Measurements from ENCODE around the gene BFSP2.

BFSP2 gene

DNA sequence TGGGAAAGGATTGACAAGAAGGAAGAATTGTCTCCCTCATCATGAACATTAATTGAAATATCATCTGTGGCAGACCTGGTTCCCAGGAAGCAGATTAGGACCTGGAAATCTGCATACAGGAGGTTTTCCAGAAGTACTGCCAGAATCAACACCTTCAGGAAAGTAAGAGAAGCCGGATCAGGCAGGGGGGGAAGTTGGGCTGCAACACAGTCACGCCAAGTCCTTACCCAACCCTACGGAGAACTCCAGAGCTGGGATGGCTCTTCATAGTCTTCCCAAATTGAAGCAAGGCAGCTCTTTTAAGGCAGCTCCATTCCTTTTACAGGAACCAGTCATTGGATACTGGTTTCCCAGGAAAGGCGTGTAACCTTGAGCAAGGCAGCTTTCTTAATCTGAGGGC lies 35.2 kb upstream of the BFSP2 start:
- TF ChIP-seq, protein P1, sequence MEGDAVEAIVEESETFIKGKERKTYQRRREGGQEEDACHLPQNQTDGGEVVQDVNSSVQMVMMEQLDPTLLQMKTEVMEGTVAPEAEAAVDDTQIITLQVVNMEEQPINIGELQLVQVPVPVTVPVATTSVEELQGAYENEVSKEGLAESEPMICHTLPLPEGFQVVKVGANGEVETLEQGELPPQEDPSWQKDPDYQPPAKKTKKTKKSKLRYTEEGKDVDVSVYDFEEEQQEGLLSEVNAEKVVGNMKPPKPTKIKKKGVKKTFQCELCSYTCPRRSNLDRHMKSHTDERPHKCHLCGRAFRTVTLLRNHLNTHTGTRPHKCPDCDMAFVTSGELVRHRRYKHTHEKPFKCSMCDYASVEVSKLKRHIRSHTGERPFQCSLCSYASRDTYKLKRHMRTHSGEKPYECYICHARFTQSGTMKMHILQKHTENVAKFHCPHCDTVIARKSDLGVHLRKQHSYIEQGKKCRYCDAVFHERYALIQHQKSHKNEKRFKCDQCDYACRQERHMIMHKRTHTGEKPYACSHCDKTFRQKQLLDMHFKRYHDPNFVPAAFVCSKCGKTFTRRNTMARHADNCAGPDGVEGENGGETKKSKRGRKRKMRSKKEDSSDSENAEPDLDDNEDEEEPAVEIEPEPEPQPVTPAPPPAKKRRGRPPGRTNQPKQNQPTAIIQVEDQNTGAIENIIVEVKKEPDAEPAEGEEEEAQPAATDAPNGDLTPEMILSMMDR (IDR thresholded peaks at IDR 0.05; ENCODE audit: low read depth, low read length, missing control alignments): no peak
- DNase-seq (ENCODE audit: low read depth): no peak
- no peak overlapping the region for H3K4me3 ChIP-seq (ENCODE audit: low read depth, low read length)
- in situ Hi-C loops (cut with HindIII; ENCODE audit: low sequenced_read_pairs): loop anchor here (5.0 kb wide), 1 partner anchor 317 kb away; no protein-coding TSS in a partner anchor

DNA sequence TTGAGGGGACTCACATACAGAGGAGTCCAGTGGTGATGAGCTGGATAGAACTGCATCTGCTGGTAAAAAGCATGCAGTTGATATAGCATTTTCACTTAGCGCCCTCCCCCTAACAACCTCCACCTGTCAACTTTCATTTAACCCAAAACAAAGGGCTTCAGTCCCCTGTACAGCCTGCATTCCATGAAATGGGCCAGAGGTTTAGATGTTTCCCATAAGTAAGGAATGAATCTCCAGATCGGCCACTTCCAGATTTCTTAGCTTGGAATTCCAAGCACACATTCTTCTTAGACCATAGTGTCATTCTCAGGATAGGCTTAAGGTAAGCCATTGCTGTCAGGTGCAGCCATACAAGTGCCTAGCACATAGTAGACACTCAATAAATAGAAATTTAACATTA lies 32.9 kb upstream of the BFSP2 start:
- no peak for DNase-seq (ENCODE audit: low read depth)
- in situ Hi-C loops (cut with HindIII; ENCODE audit: low sequenced_read_pairs): loop anchor here (5.0 kb wide), 1 partner anchor 320 kb away; no protein-coding TSS in a partner anchor
- no peak overlapping the region for H3K4me3 ChIP-seq (ENCODE audit: low read depth, low read length)
- TF ChIP-seq, protein P1 (IDR thresholded peaks at IDR 0.05; ENCODE audit: low read depth, low read length, missing control alignments): no peak

DNA sequence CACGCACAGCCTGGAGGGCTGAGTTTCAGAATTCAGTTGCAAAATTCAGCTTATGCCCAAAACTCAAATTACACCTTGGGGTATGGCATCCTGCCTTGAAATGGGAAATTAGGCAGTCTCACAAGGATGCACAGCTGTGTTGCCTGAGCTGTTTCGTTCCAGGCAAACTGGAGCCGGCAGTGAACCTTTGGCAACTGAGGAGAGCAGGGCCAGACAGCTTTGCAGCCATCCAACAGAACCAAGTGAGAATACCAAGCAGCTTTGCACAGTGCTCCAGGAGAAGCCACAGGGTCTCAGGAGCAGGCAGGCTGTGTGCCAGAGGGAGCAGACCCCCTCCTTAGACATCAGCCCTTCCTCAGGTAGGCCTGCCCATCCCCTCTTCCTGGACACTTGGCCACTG lies 32.5 kb upstream of the BFSP2 start:
- TF ChIP-seq, protein P1 (IDR thresholded peaks at IDR 0.05; ENCODE audit: low read depth, low read length, missing control alignments): no peak
- in situ Hi-C loops (cut with HindIII; ENCODE audit: low sequenced_read_pairs): loop anchor here (5.0 kb wide), 1 partner anchor 320 kb away; no protein-coding TSS in a partner anchor
- H3K4me3 ChIP-seq (ENCODE audit: low read depth, low read length): no peak overlapping the region
- no peak for DNase-seq (ENCODE audit: low read depth)

DNA sequence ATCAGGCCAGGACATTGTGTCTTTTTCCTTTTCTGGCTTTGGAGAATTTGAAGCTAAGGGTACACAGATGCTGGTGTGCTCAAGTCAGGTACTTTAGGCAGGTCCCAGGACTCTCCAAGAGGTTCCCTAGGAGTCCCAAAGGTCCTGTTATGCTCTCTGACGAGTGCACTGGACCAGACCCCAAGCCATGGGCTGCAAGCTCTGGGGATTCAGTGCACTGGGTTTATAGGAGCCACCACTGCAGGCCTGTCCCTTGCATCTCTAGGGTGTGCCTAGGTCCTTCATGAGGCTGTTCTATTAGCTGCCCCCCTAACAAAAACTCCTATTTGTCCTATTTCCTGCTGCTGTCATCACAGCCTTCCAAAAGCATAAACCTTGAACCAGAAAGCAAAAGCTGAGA lies 31.9 kb upstream of the BFSP2 start:
- in situ Hi-C loops (cut with HindIII; ENCODE audit: low sequenced_read_pairs): loop anchor here (5.0 kb wide), 1 partner anchor 321 kb away; no protein-coding TSS in a partner anchor
- DNase-seq (ENCODE audit: low read depth): no peak
- no peak overlapping the region for H3K4me3 ChIP-seq (ENCODE audit: low read depth, low read length)
- TF ChIP-seq, protein P1 (IDR thresholded peaks at IDR 0.05; ENCODE audit: low read depth, low read length, missing control alignments): no peak

DNA sequence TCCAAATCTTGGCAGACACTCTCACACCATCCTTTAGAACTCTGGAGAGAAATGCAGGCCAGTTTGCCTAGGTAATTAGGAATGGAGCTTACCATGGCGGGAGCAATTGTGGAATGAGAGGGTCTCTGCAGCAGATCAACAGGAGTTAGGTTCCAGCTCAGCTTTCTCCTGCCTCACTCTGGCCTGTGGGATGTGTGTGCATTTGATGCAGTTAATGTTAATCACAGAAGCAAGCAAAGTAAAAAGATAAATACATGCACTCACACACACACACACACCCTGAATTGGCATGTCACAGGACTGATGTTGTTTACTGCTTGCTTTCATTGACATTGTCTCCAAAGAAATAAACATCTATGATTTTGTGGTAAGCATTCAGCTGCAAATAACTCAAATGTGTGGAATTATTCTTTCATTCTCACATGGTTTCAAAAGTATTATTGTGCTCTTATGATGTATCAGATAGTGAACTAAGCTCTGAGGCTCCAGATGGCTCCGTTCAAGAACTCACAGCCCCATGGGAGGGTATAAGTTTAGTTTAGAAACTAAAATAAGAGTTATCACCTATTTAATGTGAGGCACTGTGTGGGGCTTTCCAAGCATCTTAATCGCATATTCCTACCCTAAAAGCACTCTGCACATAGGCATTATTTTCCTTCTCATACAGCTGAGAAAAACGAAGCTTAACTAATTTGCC lies 31.3 kb upstream of the BFSP2 start:
- in situ Hi-C loops (cut with HindIII; ENCODE audit: low sequenced_read_pairs): loop anchor here (5.0 kb wide), 1 partner anchor 321 kb away; no protein-coding TSS in a partner anchor
- no peak overlapping the region for H3K4me3 ChIP-seq (ENCODE audit: low read depth, low read length)
- TF ChIP-seq, protein P1 (IDR thresholded peaks at IDR 0.05; ENCODE audit: low read depth, low read length, missing control alignments): no peak
- DNase-seq (ENCODE audit: low read depth): no peak

DNA sequence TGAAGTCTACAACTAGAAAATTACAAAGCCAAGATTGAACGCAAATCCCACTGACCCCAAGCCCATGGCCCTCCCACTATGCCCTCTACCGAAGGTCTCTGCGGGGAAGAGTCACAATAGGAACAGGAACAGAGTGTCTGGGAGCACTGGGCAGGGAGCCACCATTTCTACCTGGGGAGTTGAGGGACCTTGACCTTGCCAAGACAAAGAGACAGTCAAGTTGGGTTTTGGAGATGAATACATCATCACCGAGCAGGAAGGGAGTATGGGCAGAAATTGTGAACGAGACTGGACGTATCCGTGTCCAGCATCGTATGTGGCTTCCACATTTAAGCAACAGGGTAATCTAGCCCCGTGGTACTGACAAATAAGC lies 30.8 kb upstream of the BFSP2 start:
- in situ Hi-C loops (cut with HindIII; ENCODE audit: low sequenced_read_pairs): loop anchor here (5.0 kb wide), 1 partner anchor 322 kb away; no protein-coding TSS in a partner anchor
- DNase-seq (ENCODE audit: low read depth): no peak

More for the DNA sequence above, 30.8 kb upstream of the BFSP2 start:
- H3K4me3 ChIP-seq (ENCODE audit: low read depth, low read length): no peak overlapping the region
- TF ChIP-seq, protein P1 (IDR thresholded peaks at IDR 0.05; ENCODE audit: low read depth, low read length, missing control alignments): no peak
